HG03571 (cell line): ENCODE results near the gene RNF215.
"Not testable (repeated sequence)": the region's sequence is repeated elsewhere in the genome, so short reads cannot be mapped to it uniquely, and the experiment has no call there.

Source experiments
- ATAC-seq: cut with Tn5 transposase; IDR thresholded peaks from one replicate; pipeline ENCODE4 v1.9.1; 2021; ENCODE audit not compliant: unreplicated experiment

RNF215 gene

GRCh38 chr22:30365891-30366290 is 21.3 kb downstream of the RNF215 start:
- no peak for ATAC-seq

- ATAC-seq = no peak
Observed at GRCh38 chr22:30362651-30363281, 24.4 kb downstream of the RNF215 start.

GRCh38 chr22:30361916-30362650 is 25.1 kb downstream of the RNF215 start:
- no peak for ATAC-seq

GRCh38 chr22:30358541-30358940 is 28.7 kb downstream of the RNF215 start:
- ATAC-seq = no peak

- no peak for ATAC-seq
Observed at GRCh38 chr22:30357650-30358215, 29.5 kb downstream of the RNF215 start.

GRCh38 chr22:30357236-30357570 is 30.0 kb downstream of the RNF215 start:
- no peak for ATAC-seq

- ATAC-seq = peak; percentile 80
Observed at GRCh38 chr22:30356449-30357235, 30.6 kb downstream of the RNF215 start, which contains the start of the genes CCDC157 and SF3A1. Gene CCDC157, plus strand, starts transcription at chr22:30357007. Its CDS starts 8,994 bp downstream, at chr22:30366001. Gene SF3A1, minus strand, starts transcription at chr22:30356894. Its CDS starts 102 bp downstream, at chr22:30356792.

- ATAC-seq = no peak
Observed at GRCh38 chr22:30354644-30355043, 32.6 kb downstream of the RNF215 start.

- no peak for ATAC-seq
Observed at GRCh38 chr22:30351226-30351625, 36.0 kb downstream of the RNF215 start.

GRCh38 chr22:30348809-30349208 is 38.4 kb downstream of the RNF215 start:
- no peak for ATAC-seq

- ATAC-seq = no peak
Observed at GRCh38 chr22:30348404-30348803, 38.8 kb downstream of the RNF215 start.

GRCh38 chr22:30347255-30347892 is 39.8 kb downstream of the RNF215 start:
- no peak for ATAC-seq

- ATAC-seq = no peak
Observed at GRCh38 chr22:30344447-30345200, 42.6 kb downstream of the RNF215 start.

- no peak for ATAC-seq
Observed at GRCh38 chr22:30340911-30341685, 46.1 kb downstream of the RNF215 start.

- no peak for ATAC-seq
Observed at GRCh38 chr22:30338802-30339201, 48.4 kb downstream of the RNF215 start.

GRCh38 chr22:30338341-30338740 is 48.9 kb downstream of the RNF215 start:
- not testable (repeated sequence) for ATAC-seq

GRCh38 chr22:30337461-30337778 is 49.8 kb downstream of the RNF215 start:
- ATAC-seq = no peak

GRCh38 chr22:30336752-30337460 is 50.3 kb downstream of the RNF215 start:
- ATAC-seq = no peak

- ATAC-seq = no peak
Observed at GRCh38 chr22:30335236-30335635, 52.0 kb downstream of the RNF215 start.
